NCI-H2196 treated with DMSO at 0.1 percent for 48 hours (cell line): ENCODE results near the gene SEPTIN5.
"Not testable (repeated sequence)": the region's sequence is repeated elsewhere in the genome, so short reads cannot be mapped to it uniquely, and the experiment has no call there.

Experiments used
- DNase-seq: peaks from one replicate; lab custom pipeline; 2025; ENCODE audit not compliant: unreplicated experiment; lab: John Stamatoyannopoulos, UW

The SEPTIN5 gene

GRCh38 chr22:19720150-19720827 lies 6.0 kb downstream of the SEPTIN5 start:
- no peak for DNase-seq

GRCh38 chr22:19720999-19721329 lies 6.7 kb downstream of the SEPTIN5 start:
- no peak for DNase-seq

GRCh38 chr22:19721330-19722177 lies 7.3 kb downstream of the SEPTIN5 start:
- no peak for DNase-seq

- no peak for DNase-seq
These were observed 8.1 kb downstream of the SEPTIN5 start for GRCh38 chr22:19722178-19722981.

GRCh38 chr22:19722982-19723231 lies 8.6 kb downstream of the SEPTIN5 start:
- DNase-seq, result no peak

GRCh38 chr22:19723232-19723982 lies 9.1 kb downstream of the SEPTIN5 start, which contains the start of gene GP1BB:
TSS of gene GP1BB (plus strand) at chr22:19723539. CDS start at chr22:19723570, 31 bp downstream.
- DNase-seq, result no peak

GRCh38 chr22:19723983-19724827 lies 9.9 kb downstream of the SEPTIN5 start:
- DNase-seq, result no peak

- no peak for DNase-seq
These were observed 10.8 kb downstream of the SEPTIN5 start for GRCh38 chr22:19724927-19725661.

GRCh38 chr22:19726064-19726788 lies 11.9 kb downstream of the SEPTIN5 start:
- DNase-seq, result not testable (repeated sequence)

GRCh38 chr22:19727310-19728150 lies 13.2 kb downstream of the SEPTIN5 start:
- DNase-seq, result no peak

- no peak for DNase-seq
These were observed 14.0 kb downstream of the SEPTIN5 start for GRCh38 chr22:19728271-19728670.

- no peak for DNase-seq
These were observed 14.5 kb downstream of the SEPTIN5 start for GRCh38 chr22:19728836-19729235.

- no peak for DNase-seq
These were observed 15.2 kb downstream of the SEPTIN5 start for GRCh38 chr22:19729507-19729906.

GRCh38 chr22:19730198-19730597 lies 15.9 kb downstream of the SEPTIN5 start:
- DNase-seq, result no peak

- DNase-seq, result peak; percentile 16
These were observed 16.5 kb downstream of the SEPTIN5 start for GRCh38 chr22:19730655-19731360.

- DNase-seq, result no peak
These were observed 17.2 kb downstream of the SEPTIN5 start for GRCh38 chr22:19731361-19732135.
